A549 (cell line): ENCODE measurements around the gene TMEM107.

Source experiments
- BHLHE40 ChIP-seq: IDR thresholded peaks from 2 replicates; pipeline ENCODE4 v1.6.1; 2012; ENCODE audit warnings: low read depth, low read length, inconsistent platforms
- CTCF ChIP-seq: fragments of >200 bp; sonication (Bioruptor Twin); formaldehyde crosslinking; IDR thresholded peaks from 3 replicates; pipeline ENCODE4 v1.5.1; 2016
- EP300 ChIP-seq, 2 experiments: fragments of >200 bp; sonication (Bioruptor Twin); formaldehyde crosslinking; IDR thresholded peaks; 2 replicates in 1 of 2; 3 replicates in 1 of 2; pipeline ENCODE4 v1.6.1; 2016 to 2017
- ESRRA ChIP-seq: fragments of 150-350 bp; IDR thresholded peaks from 2 replicates; pipeline ENCODE4 v1.6.1; 2014; ENCODE audit warnings: mild to moderate bottlenecking, low read length, borderline replicate concordance
- GATA3 ChIP-seq: IDR thresholded peaks from 2 replicates; pipeline ENCODE4 v1.6.1; 2012; ENCODE audit warnings: borderline replicate concordance
- HMGXB4 ChIP-seq: fragments of 250-450 bp; sonication (Bioruptor Pico); IDR thresholded peaks from 2 replicates; pipeline ENCODE4 v1.5.0; 2021; ENCODE audit warnings: mild to moderate bottlenecking, moderate library complexity, borderline replicate concordance
- HOXA7 ChIP-seq: fragments of 250-450 bp; sonication (Bioruptor Pico); IDR thresholded peaks from 2 replicates; pipeline ENCODE4 v1.5.0; 2020; ENCODE audit warnings: mild to moderate bottlenecking, moderate library complexity
- MAX ChIP-seq: IDR thresholded peaks from 2 replicates; pipeline ENCODE4 v1.6.1; 2012
- PBX3 ChIP-seq: IDR thresholded peaks from 2 replicates; pipeline ENCODE4 v1.6.1; 2012
- POLR2A ChIP-seq: IDR thresholded peaks from 2 replicates; pipeline ENCODE4 v1.6.1; 2012; ENCODE audit warnings: mild to moderate bottlenecking, low read length
- RCOR1 ChIP-seq: fragments of 150-350 bp; IDR thresholded peaks from 2 replicates; pipeline ENCODE4 v1.6.1; 2014; ENCODE audit warnings: antibody characterized with exemption, low read length, low read depth
- SREBF2 ChIP-seq: fragments of 450-650 bp; IDR thresholded peaks from 2 replicates; pipeline ENCODE4 v1.6.1; 2014; ENCODE audit warnings: mild to moderate bottlenecking, moderate library complexity
- USF2 ChIP-seq: fragments of 450-650 bp; IDR thresholded peaks from 2 replicates; pipeline ENCODE4 v1.6.1; 2014; ENCODE audit warnings: antibody characterized with exemption
- ZSCAN20 ChIP-seq: fragments of 250-450 bp; sonication (Bioruptor Pico); IDR thresholded peaks from 2 replicates; pipeline ENCODE4 v1.8.0; 2022; ENCODE audit warnings: mild to moderate bottlenecking, moderate library complexity

- peak; percentile 47; the same call in 1 of the 2 replicates for TF ChIP-seq POLR2A
- peak; percentile 90 for TF ChIP-seq MAX
- TF ChIP-seq SREBF2: peak; percentile 98
- peak; percentile 98 for TF ChIP-seq CTCF
- no peak for TF ChIP-seq RCOR1
- TF ChIP-seq ESRRA: 0 out of 2 replicates have a peak, but pooled peaks have one; percentile 33
- TF ChIP-seq GATA3: peak; percentile 19; the same call in 1 of the 2 replicates
- TF ChIP-seq ZSCAN20 (CRISPR knock-in tag): no peak
- TF ChIP-seq EP300 (IDR thresholded peaks at IDR 0.05): peak in 1 of 2 experiments; percentile 27; a peak in 1 of 5 replicates
- TF ChIP-seq USF2: 0 out of 2 replicates have a peak, but pooled peaks have one; percentile 15
- TF ChIP-seq BHLHE40: peak; percentile 47; the same call in 1 of the 2 replicates
- 0 out of 2 replicates have a peak, but pooled peaks have one; percentile 22 for TF ChIP-seq PBX3
- peak; percentile 94; the same call in 1 of the 2 replicates for TF ChIP-seq HMGXB4 (CRISPR knock-in tag)
- TF ChIP-seq HOXA7 (CRISPR knock-in tag): no peak
Measured at GRCh38 chr17:8138672-8139371, 37.4 kb downstream of the TMEM107 start.
